GM12878 (cell line): ENCODE measurements around the gene RPS6KC1. TPM values are rescaled to one million over a fixed set of nuclear protein-coding genes. Genes with fewer than 3 reads are reported as not detected.

Experiments used
- ATAC-seq: fragments of 200-7000 bp; cut with Tn5 transposase; 3 replicates; pipeline ENCODE4 v1.9.1; 2020; ENCODE audit warnings: mild to moderate bottlenecking, moderate library complexity
- BruUV-seq: library from RNA; stranded (reverse); fragments of 400-500 nt; replicated peaks from 2 replicates; lab custom pipeline; 2021; lab: Mats Ljungman, UMichigan
- CTCF ChIA-PET: fragments of 300-600 bp; sonication (Branson Sonifier 250); formaldehyde crosslinking; extraction: SDS; loops from one replicate; lab custom pipeline; 2021; ENCODE audit warnings: inconsistent platforms; lab: Yijun Ruan, JAX
- POLR2A ChIA-PET: fragments of 350-600 bp; formaldehyde crosslinking; extraction: SDS; loops from one replicate; lab custom pipeline; 2021; ENCODE audit warnings: inconsistent platforms; lab: Charles Lee
- RAD21 ChIA-PET: fragments of 300-600 bp; sonication (Branson Sonifier 250); formaldehyde crosslinking; loops from one replicate; lab custom pipeline; 2023; ENCODE audit warnings: antibody characterized with exemption; ENCODE audit not compliant: unreplicated experiment; lab: Charles Lee
- SMC1A ChIA-PET: fragments of 300-600 bp; sonication (Branson Sonifier 250); formaldehyde crosslinking; loops from one replicate; lab custom pipeline; 2023; ENCODE audit not compliant: unreplicated experiment, uncharacterized antibody; lab: Charles Lee
- DNase-seq: peaks from one replicate; pipeline ENCODE4 v3.0.0-alpha.2; 2011; ENCODE audit warnings: low read depth, low spot score
- FAIRE-seq: peaks from 3 replicates; lab custom pipeline; 2011; peaks lifted over from hg19 to GRCh38; lab: Jason Lieb, UNC
- H2AFZ ChIP-seq: 2 replicates; pipeline ENCODE4 v1.6.0; 2011; ENCODE audit warnings: low read depth, low read length, control low read depth; ENCODE audit not compliant: control insufficient read depth
- H3K27ac ChIP-seq: 2 replicates; pipeline ENCODE4 v1.5.1; 2011; ENCODE audit warnings: control low read depth; ENCODE audit not compliant: control insufficient read depth, insufficient read depth
- H3K27me3 ChIP-seq, 2 experiments: replicated peaks in 1 of 2; 2 replicates each; pipeline versions ENCODE4 v1.6.0 to v1.6.1; 2011; ENCODE audit warnings: low read length in 1 of 2; ENCODE audit not compliant: control insufficient read depth in 2 of 2, insufficient read depth in 2 of 2
- H3K36me3 ChIP-seq, 2 experiments: 2 replicates each; pipeline ENCODE4 v1.5.1; 2011; ENCODE audit warnings: low read length in 1 of 2; ENCODE audit not compliant: control insufficient read depth in 2 of 2, insufficient read depth in 2 of 2
- H3K4me1 ChIP-seq: 2 replicates; pipeline ENCODE4 v1.6.1; 2011; ENCODE audit warnings: mild to moderate bottlenecking, low read length, moderate library complexity, mixed read lengths; ENCODE audit not compliant: control insufficient read depth, insufficient read depth
- H3K4me2 ChIP-seq: 2 replicates; pipeline ENCODE4 v1.6.0; 2011; ENCODE audit warnings: control low read depth; ENCODE audit not compliant: control insufficient read depth, insufficient read depth
- H3K4me3 ChIP-seq: fragments of 200-600 bp; sonication (generic); 2 replicates; pipeline ENCODE4 v1.5.1; 2016
- H3K79me2 ChIP-seq: 2 replicates; pipeline ENCODE4 v1.6.0; 2011; ENCODE audit warnings: low read length; ENCODE audit not compliant: control insufficient read depth, insufficient read depth
- H3K9ac ChIP-seq: 2 replicates; pipeline ENCODE4 v1.8.0; 2011; ENCODE audit warnings: low read length, control low read depth, mixed read lengths; ENCODE audit not compliant: control insufficient read depth, insufficient read depth
- H3K9me3 ChIP-seq: replicated peaks from 3 replicates; pipeline ENCODE4 v1.5.1; 2011; ENCODE audit warnings: mild to moderate bottlenecking, low read length; ENCODE audit not compliant: control insufficient read depth, insufficient read depth
- H4K20me1 ChIP-seq: 2 replicates; pipeline ENCODE4 v1.6.0; 2011; ENCODE audit not compliant: control insufficient read depth, insufficient read depth
- ASH2L ChIP-seq: fragments of 300-600, 200-600 bp; sonication (generic); IDR thresholded peaks from 2 replicates; pipeline ENCODE4 v1.6.1; 2017; ENCODE audit warnings: low read depth, mild to moderate bottlenecking, borderline replicate concordance
- BHLHE40 ChIP-seq, 2 experiments: fragments of 450-650 bp in 1 of 2; IDR thresholded peaks; 2 replicates each; pipeline ENCODE4 v1.6.1; 2011 to 2017; ENCODE audit warnings: low read depth in 2 of 2, borderline replicate concordance in 1 of 2, improper control_type of control experiment in 1 of 2, low read length in 1 of 2, mild to moderate bottlenecking in 1 of 2
- MLLT1 ChIP-seq: fragments of 450-650 bp; IDR thresholded peaks from 2 replicates; pipeline ENCODE4 v1.6.1; 2016; ENCODE audit warnings: mild to moderate bottlenecking
- MYB ChIP-seq: fragments of 150-350 bp; IDR thresholded peaks from 2 replicates; pipeline ENCODE4 v1.6.1; 2014; ENCODE audit warnings: mild to moderate bottlenecking, low read depth, low read length, borderline replicate concordance
- NFYB ChIP-seq: IDR thresholded peaks from 2 replicates; pipeline ENCODE4 v1.6.1; 2011; ENCODE audit warnings: low read depth, mild to moderate bottlenecking, low read length, improper control_type of control experiment, moderate library complexity; ENCODE audit not compliant: insufficient read depth
- WGBS: methylation state at CpG from one replicate; pipeline ENCODE4 v1.1.6; 2016; ENCODE audit warnings: low lambda C conversion rate; ENCODE audit not compliant: insufficient replicate concordance, insufficient coverage; ENCODE audit errors: missing lambda C conversion rate; 5-methylcytosine and 5-hydroxymethylcytosine counted together
- in situ Hi-C: fragments of 300-500 bp; cut with MboI; formaldehyde crosslinking; loops from 9 replicates; pipeline ENCODE4 v1.14.3; 2018; ENCODE audit warnings: mixed read lengths
- intact Hi-C: fragments of 100-400 bp; cut with micrococcal nuclease; formaldehyde crosslinking; loops from one replicate; pipeline ENCODE4 v1.14.2; 2022; ENCODE audit not compliant: unreplicated experiment
- polyA plus RNA-seq, 11 experiments: library from polyadenylated mRNA; depleted of rRNA in 4 of 11; unstranded in 6 of 11; stranded (reverse) in 5 of 11; fragments of >200 nt; fragmentation: Nextera tagmentation in 4 of 11; fragmentation: Illumina TruSeq in 1 of 11; extraction: Ambion mirVana in 4 of 11; extraction: Trizol in 1 of 11; gene quantifications; 1 replicate in 1 of 11; 2 replicates in 10 of 11; pipeline versions ENCODE4 v1.2.1 to v1.2.3, GENCODE V29; 2011 to 2016; ENCODE audit warnings: inconsistent platforms in 2 of 11, missing spikeins in 2 of 11, low read depth in 1 of 11
- total RNA-seq, 4 experiments: library from RNA; depleted of rRNA in 3 of 4; stranded (reverse); fragments of >200 nt in 3 of 4; fragmentation: Illumina TruSeq in 1 of 4; extraction: Trizol in 1 of 4; gene quantifications; 2 replicates each; pipeline versions ENCODE4 v1.2.1 to v1.2.3, GENCODE V29; 2013 to 2021

Gene RPS6KC1
- total and polyA plus RNA-seq, 10 of the 15 experiments (the other 5 are each of a cell fraction or from before 2014, with no cell fraction given): 2.9 to 17.3 (median 12.2) TPM

DNA sequence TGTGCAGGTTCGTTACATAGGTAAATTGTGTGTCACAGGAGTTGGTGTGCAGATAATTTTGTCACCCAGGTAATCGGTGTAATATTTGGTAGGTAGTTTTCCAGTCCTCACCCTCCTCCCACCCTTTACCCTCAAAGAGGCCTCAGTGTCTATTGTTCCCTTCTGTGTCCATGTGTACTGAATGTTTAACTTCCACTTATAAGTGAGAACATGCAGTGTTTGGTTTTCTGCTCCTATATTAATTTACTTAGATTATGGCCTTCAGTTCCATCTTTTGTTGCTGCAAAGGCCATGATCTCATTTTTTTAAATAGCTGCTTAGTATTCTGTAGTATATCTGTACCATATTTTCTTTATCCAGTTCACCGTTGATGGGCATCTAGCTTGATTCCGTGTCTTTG, 87.3 kb downstream of the RPS6KC1 start:
- no peak overlapping the region for H3K4me3 ChIP-seq
- CTCF ChIA-PET: no interaction called here
- no peak for TF ChIP-seq MLLT1
- no peak for TF ChIP-seq ASH2L
- TF ChIP-seq MYB: no peak
- in situ Hi-C loops (no loop called here), intact Hi-C loops (no loop called here)
- H2AFZ ChIP-seq: no peak overlapping the region
- no peaks in the 10 kb centered on the region for H3K36me3 ChIP-seq
- ATAC-seq (no peak), DNase-seq (no peak), FAIRE-seq (no peak)
- no peaks in the 10 kb centered on the region for H4K20me1 ChIP-seq
- SMC1A ChIA-PET: no interaction called here
- H3K79me2 ChIP-seq: no peaks in the 10 kb centered on the region
- no peak overlapping the region for H3K27ac ChIP-seq
- H3K27me3 ChIP-seq: no peaks in the 10 kb centered on the region
- H3K9me3 ChIP-seq: peaks cover 1% of the 10 kb centered on the region
- no peak overlapping the region for H3K9ac ChIP-seq
- H3K4me1 ChIP-seq: no peaks in the 10 kb centered on the region
- POLR2A ChIA-PET: no interaction called here
- RAD21 ChIA-PET: no interaction called here
- 97% methylated on average over 4 of the region's 4 CpGs for WGBS
- no peak overlapping the region for H3K4me2 ChIP-seq
- no TSS peak for BruUV-seq

DNA sequence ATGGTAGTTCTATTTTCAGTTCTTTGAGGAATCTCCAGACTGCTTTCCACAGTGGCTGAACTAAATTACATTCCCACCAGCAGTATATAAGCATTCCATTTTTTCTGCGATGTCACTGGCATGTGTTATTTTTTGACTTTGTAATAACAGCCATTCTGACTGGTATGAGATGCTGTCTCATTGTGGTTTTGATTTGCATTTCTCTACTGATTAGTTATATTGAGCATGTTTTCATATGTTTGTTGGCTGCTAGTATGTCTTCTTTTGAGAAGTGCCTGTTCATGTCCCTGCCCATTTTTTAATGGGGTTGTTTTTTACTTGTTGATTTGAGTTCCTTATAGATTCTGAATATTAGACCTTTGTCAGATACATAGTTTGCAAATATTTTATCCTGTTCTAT, 87.9 kb downstream of the RPS6KC1 start:
- no peak for TF ChIP-seq BHLHE40 (IDR thresholded peaks at IDR 0.05; ENCODE audit: borderline replicate concordance in 1 of 2, low read depth in 2 of 2, low read length in 1 of 2)
- 0 out of 2 replicates have a peak, but pooled peaks have one; percentile 45 for TF ChIP-seq NFYB
- FAIRE-seq (no peak), ATAC-seq (no peak; the same call in 2 of the 3 replicates), DNase-seq (no peak)
- H3K4me1 ChIP-seq: no peaks in the 10 kb centered on the region
- WGBS: 44% methylated on average over 1 of the region's 1 CpG
- no peaks in the 10 kb centered on the region for H3K79me2 ChIP-seq
- no peak overlapping the region for H3K9ac ChIP-seq
- ChIA-PET RAD21 (no interaction called here), SMC1A (no interaction called here), POLR2A (no interaction called here), CTCF (no interaction called here)
- intact Hi-C loops (no loop called here), in situ Hi-C loops (no loop called here)
- no peaks in the 10 kb centered on the region for H3K36me3 ChIP-seq
- no peak overlapping the region for H2AFZ ChIP-seq
- no TSS peak for BruUV-seq
- H3K27me3 ChIP-seq: no peaks in the 10 kb centered on the region
- no peak overlapping the region for H3K4me2 ChIP-seq
- no peak overlapping the region for H3K27ac ChIP-seq
- H3K4me3 ChIP-seq: no peak overlapping the region
- H3K9me3 ChIP-seq: peaks cover 1% of the 10 kb centered on the region
- no peaks in the 10 kb centered on the region for H4K20me1 ChIP-seq
